SK-N-SH (cell line): Measurements from ENCODE around the gene G6PD.
"Not testable (repeated sequence)": the region's sequence is repeated elsewhere in the genome, so short reads cannot be mapped to it uniquely, and the experiment has no call there.

Experiments used
- CTCF ChIP-seq: fragments of 200-600 bp; sonication (generic); IDR thresholded peaks from 2 replicates; pipeline ENCODE4 v1.6.1; 2017; ENCODE audit warnings: antibody characterized with exemption, mild to moderate bottlenecking, moderate library complexity
- JUND ChIP-seq: IDR thresholded peaks from 2 replicates; pipeline ENCODE4 v1.4.0; 2012
- NRF1 ChIP-seq: IDR thresholded peaks from 2 replicates; pipeline ENCODE4 v1.6.1; 2012; ENCODE audit warnings: low read depth, mild to moderate bottlenecking, low read length
- PBX3 ChIP-seq: IDR thresholded peaks from 2 replicates; pipeline ENCODE4; 2012
- RCOR1 ChIP-seq: fragments of 150-350 bp; IDR thresholded peaks from 2 replicates; pipeline ENCODE4 v1.6.1; 2017; ENCODE audit warnings: antibody characterized with exemption, low read length
- RFX5 ChIP-seq: IDR thresholded peaks from 2 replicates; pipeline ENCODE4 v1.6.1; 2012; ENCODE audit warnings: mild to moderate bottlenecking, improper control_type of control experiment, low read length
- SIN3A ChIP-seq: IDR thresholded peaks from 2 replicates; pipeline ENCODE4 v1.6.1; 2012; ENCODE audit warnings: low read depth, mild to moderate bottlenecking, low read length, moderate library complexity, borderline replicate concordance

- TF ChIP-seq CTCF, SIN3A, JUND, PBX3, RCOR1, NRF1, RFX5: not testable (repeated sequence)
These were observed 26.4 kb upstream of the G6PD start for GRCh38 chrX:154573061-154573460.
